ENCODE results near the gene DDRGK1. TPM values are rescaled to one million over a fixed set of nuclear protein-coding genes. Genes with fewer than 3 reads are reported as not detected.

DDRGK1 gene
- total and polyA plus RNA-seq, 4 donors: 16.8 to 72.4 (median 48.5) TPM

DNA sequence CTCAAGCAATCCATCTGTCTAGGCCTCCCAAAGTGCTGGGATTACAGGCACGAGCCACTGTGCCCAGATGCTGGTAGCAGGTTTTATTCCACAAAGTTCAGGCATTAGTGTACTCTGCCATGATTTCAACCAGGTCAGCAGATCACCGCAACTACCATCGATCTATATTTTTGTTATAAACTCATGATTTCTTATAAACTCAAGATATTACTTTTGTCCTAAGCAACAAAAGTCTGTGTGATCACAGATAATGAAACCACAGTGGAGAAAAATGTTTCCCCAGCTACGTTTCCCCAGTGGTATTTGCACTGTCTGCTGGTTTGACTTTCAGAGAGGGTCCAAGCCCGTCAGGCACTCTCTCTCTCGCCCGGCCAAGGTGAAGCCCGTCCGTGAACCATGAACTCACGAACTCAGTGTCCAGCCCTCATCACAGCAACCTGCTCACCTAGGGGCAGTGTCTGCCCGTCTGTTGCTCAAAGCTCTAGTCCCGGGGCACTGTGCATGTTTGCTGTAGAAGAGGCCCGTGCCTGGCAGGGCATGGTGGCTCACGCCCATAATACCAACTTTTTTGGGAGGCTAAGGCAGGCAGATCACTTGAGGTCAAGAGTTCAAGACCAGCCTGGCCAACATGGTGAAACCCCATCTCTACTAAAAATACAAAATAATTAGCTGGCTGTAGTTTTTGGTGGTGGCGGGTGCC lies 27.6 kb upstream of the DDRGK1 start (continued):
- no peak for TF ChIP-seq NR2F2 (IDR thresholded peaks at IDR 0.05)
- no peak for TF ChIP-seq JUND (IDR thresholded peaks at IDR 0.05)
- no peak for TF ChIP-seq SP1 (IDR thresholded peaks at IDR 0.05)
- no peak for TF ChIP-seq TAF1 (conservative IDR thresholded peaks at IDR 0.05)
- TF ChIP-seq YY1 (IDR thresholded peaks at IDR 0.05): no peak
- TF ChIP-seq EGR1 (IDR thresholded peaks at IDR 0.05; ENCODE audit: low read depth in 2 of 2): no peak
- TF ChIP-seq, protein P1, sequence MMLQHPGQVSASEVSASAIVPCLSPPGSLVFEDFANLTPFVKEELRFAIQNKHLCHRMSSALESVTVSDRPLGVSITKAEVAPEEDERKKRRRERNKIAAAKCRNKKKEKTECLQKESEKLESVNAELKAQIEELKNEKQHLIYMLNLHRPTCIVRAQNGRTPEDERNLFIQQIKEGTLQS (IDR thresholded peaks at IDR 0.05): no peak

DNA sequence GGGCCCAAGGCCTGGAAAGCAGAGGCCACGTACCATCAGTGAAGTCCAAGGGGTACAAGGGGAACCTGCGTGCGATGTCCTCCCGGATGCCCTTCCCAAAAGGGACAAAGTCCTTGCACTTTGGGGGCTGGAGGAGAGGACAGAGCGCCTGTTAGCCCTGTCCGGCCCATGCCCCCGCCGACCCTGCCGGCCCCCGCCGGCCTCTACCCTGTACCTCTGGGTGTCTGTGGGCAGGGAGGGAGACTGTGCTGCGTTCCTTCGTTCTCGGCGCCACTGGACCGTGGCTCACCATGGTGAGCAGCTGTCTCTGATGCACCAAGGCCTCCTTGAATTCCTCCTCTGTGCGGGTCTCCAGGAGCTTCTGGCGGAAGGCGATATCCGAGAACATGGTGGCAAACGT lies 26.6 kb upstream of the DDRGK1 start:
- H3K4me3 ChIP-seq (ENCODE audit: low read depth in 1 of 3, low read length in 3 of 3): no peak overlapping the region
- no peaks in the 10 kb centered on the region for H3K4me1 ChIP-seq (ENCODE audit: control insufficient read depth in 4 of 4, insufficient read depth in 4 of 4, low read length in 3 of 4)
- no peaks in the 10 kb centered on the region for H3K36me3 ChIP-seq (ENCODE audit: control insufficient read depth in 4 of 4, insufficient read depth in 3 of 4, low read depth in 1 of 4, low read length in 3 of 4)
- WGBS: 95% methylated on average over 21 of the region's 21 CpGs
- no peak overlapping the region for H3K27ac ChIP-seq (ENCODE audit: low read depth in 1 of 2, low read length in 2 of 2)
- H3K9ac ChIP-seq (ENCODE audit: low read depth in 1 of 2, low read length in 2 of 2): no peak overlapping the region
- DNase-seq (ENCODE audit: low spot score): no peak
- H3K27me3 ChIP-seq (ENCODE audit: control insufficient read depth in 4 of 4, insufficient read depth in 4 of 4, low read length in 3 of 4): no peaks in the 10 kb centered on the region
- no peaks in the 10 kb centered on the region for H3K9me3 ChIP-seq (ENCODE audit: control insufficient read depth in 4 of 4, low read length in 3 of 4)
- TF ChIP-seq GABPA (IDR thresholded peaks at IDR 0.05 in 1 of 2, conservative IDR thresholded peaks at IDR 0.05 in 1 of 2) (no peak), EGR1 (IDR thresholded peaks at IDR 0.05; ENCODE audit: low read depth in 2 of 2) (no peak), RXRA (IDR thresholded peaks at IDR 0.05) (no peak), HNF4A (conservative IDR thresholded peaks at IDR 0.05) (no peak)
- TF ChIP-seq, protein P2, sequence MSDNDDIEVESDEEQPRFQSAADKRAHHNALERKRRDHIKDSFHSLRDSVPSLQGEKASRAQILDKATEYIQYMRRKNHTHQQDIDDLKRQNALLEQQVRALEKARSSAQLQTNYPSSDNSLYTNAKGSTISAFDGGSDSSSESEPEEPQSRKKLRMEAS (IDR thresholded peaks at IDR 0.05): no peak

DNA sequence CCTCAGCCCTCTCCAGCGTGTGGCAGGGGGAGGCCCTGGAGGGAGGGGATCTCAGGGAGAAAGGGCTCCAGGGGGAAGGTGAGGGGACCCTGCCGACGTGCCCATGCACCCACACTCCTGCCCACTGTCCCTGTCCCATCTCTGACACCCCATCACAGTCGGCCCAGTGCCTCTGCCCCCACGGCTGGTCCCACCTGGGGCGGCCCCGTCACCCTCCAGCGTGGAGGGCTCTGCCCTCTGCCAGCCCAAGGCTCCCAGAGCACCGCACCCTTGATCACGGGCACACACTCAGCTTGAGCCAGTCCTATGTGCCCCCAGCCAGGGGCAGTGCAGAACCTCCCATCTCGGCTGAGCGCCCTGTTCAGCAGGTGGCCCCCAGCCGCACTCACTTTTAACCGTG lies 25.3 kb upstream of the DDRGK1 start:
- Histone ChIP-seq H3K36me3 (ENCODE audit: control insufficient read depth in 4 of 4, insufficient read depth in 3 of 4, low read depth in 1 of 4, low read length in 3 of 4) (no peaks in the 10 kb centered on the region), H3K27ac (ENCODE audit: low read depth in 1 of 2, low read length in 2 of 2) (no peak overlapping the region), H3K9me3 (ENCODE audit: control insufficient read depth in 4 of 4, low read length in 3 of 4) (no peaks in the 10 kb centered on the region), H3K27me3 (ENCODE audit: control insufficient read depth in 4 of 4, insufficient read depth in 4 of 4, low read length in 3 of 4) (no peaks in the 10 kb centered on the region), H3K4me3 (ENCODE audit: low read depth in 1 of 3, low read length in 3 of 3) (no peak overlapping the region), H3K9ac (ENCODE audit: low read depth in 1 of 2, low read length in 2 of 2) (no peak overlapping the region), H3K4me1 (ENCODE audit: control insufficient read depth in 4 of 4, insufficient read depth in 4 of 4, low read length in 3 of 4) (no peaks in the 10 kb centered on the region)
- TF ChIP-seq HNF4A (conservative IDR thresholded peaks at IDR 0.05) (no peak), YY1 (IDR thresholded peaks at IDR 0.05) (no peak), FOXA2 (IDR thresholded peaks at IDR 0.05) (no peak), EGR1 (IDR thresholded peaks at IDR 0.05; ENCODE audit: low read depth in 2 of 2) (no peak), SP1 (IDR thresholded peaks at IDR 0.05) (no peak), RAD21 (IDR thresholded peaks at IDR 0.05) (no peak), TAF1 (conservative IDR thresholded peaks at IDR 0.05) (no peak), HNF4G (IDR thresholded peaks at IDR 0.05) (no peak), GABPA (IDR thresholded peaks at IDR 0.05 in 1 of 2, conservative IDR thresholded peaks at IDR 0.05 in 1 of 2) (no peak), NR2F2 (IDR thresholded peaks at IDR 0.05) (no peak), RXRA (IDR thresholded peaks at IDR 0.05) (no peak), FOXA1 (IDR thresholded peaks at IDR 0.05) (no peak), JUND (IDR thresholded peaks at IDR 0.05) (no peak)
- TF ChIP-seq, protein P3, sequence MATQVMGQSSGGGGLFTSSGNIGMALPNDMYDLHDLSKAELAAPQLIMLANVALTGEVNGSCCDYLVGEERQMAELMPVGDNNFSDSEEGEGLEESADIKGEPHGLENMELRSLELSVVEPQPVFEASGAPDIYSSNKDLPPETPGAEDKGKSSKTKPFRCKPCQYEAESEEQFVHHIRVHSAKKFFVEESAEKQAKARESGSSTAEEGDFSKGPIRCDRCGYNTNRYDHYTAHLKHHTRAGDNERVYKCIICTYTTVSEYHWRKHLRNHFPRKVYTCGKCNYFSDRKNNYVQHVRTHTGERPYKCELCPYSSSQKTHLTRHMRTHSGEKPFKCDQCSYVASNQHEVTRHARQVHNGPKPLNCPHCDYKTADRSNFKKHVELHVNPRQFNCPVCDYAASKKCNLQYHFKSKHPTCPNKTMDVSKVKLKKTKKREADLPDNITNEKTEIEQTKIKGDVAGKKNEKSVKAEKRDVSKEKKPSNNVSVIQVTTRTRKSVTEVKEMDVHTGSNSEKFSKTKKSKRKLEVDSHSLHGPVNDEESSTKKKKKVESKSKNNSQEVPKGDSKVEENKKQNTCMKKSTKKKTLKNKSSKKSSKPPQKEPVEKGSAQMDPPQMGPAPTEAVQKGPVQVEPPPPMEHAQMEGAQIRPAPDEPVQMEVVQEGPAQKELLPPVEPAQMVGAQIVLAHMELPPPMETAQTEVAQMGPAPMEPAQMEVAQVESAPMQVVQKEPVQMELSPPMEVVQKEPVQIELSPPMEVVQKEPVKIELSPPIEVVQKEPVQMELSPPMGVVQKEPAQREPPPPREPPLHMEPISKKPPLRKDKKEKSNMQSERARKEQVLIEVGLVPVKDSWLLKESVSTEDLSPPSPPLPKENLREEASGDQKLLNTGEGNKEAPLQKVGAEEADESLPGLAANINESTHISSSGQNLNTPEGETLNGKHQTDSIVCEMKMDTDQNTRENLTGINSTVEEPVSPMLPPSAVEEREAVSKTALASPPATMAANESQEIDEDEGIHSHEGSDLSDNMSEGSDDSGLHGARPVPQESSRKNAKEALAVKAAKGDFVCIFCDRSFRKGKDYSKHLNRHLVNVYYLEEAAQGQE (IDR thresholded peaks at IDR 0.05): no peak
- TF ChIP-seq, protein P2 (IDR thresholded peaks at IDR 0.05): no peak
- TF ChIP-seq, protein P4, sequence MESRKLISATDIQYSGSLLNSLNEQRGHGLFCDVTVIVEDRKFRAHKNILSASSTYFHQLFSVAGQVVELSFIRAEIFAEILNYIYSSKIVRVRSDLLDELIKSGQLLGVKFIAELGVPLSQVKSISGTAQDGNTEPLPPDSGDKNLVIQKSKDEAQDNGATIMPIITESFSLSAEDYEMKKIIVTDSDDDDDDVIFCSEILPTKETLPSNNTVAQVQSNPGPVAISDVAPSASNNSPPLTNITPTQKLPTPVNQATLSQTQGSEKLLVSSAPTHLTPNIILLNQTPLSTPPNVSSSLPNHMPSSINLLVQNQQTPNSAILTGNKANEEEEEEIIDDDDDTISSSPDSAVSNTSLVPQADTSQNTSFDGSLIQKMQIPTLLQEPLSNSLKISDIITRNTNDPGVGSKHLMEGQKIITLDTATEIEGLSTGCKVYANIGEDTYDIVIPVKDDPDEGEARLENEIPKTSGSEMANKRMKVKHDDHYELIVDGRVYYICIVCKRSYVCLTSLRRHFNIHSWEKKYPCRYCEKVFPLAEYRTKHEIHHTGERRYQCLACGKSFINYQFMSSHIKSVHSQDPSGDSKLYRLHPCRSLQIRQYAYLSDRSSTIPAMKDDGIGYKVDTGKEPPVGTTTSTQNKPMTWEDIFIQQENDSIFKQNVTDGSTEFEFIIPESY (IDR thresholded peaks at IDR 0.05): no peak
- TF ChIP-seq, protein P5, sequence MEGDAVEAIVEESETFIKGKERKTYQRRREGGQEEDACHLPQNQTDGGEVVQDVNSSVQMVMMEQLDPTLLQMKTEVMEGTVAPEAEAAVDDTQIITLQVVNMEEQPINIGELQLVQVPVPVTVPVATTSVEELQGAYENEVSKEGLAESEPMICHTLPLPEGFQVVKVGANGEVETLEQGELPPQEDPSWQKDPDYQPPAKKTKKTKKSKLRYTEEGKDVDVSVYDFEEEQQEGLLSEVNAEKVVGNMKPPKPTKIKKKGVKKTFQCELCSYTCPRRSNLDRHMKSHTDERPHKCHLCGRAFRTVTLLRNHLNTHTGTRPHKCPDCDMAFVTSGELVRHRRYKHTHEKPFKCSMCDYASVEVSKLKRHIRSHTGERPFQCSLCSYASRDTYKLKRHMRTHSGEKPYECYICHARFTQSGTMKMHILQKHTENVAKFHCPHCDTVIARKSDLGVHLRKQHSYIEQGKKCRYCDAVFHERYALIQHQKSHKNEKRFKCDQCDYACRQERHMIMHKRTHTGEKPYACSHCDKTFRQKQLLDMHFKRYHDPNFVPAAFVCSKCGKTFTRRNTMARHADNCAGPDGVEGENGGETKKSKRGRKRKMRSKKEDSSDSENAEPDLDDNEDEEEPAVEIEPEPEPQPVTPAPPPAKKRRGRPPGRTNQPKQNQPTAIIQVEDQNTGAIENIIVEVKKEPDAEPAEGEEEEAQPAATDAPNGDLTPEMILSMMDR (IDR thresholded peaks at IDR 0.05; ENCODE audit: low read depth, low read length, missing input control): no peak
- TF ChIP-seq, protein P1 (IDR thresholded peaks at IDR 0.05): no peak
- no peak for DNase-seq (ENCODE audit: low spot score)
- 91% methylated on average over 14 of the region's 14 CpGs for WGBS

Data from liver (tissue), 9 donors.